ENCODE results near the gene CADM1.

GRCh38 chr11:115238791-115239190, 265.4 kb downstream of the CADM1 start:
- TF ChIP-seq CTCF (IDR thresholded peaks at IDR 0.05) (no peak), POLR2A (IDR thresholded peaks at IDR 0.05) (no peak)
